Measurements from ENCODE around the gene TEX22.

TEX22 gene

DNA sequence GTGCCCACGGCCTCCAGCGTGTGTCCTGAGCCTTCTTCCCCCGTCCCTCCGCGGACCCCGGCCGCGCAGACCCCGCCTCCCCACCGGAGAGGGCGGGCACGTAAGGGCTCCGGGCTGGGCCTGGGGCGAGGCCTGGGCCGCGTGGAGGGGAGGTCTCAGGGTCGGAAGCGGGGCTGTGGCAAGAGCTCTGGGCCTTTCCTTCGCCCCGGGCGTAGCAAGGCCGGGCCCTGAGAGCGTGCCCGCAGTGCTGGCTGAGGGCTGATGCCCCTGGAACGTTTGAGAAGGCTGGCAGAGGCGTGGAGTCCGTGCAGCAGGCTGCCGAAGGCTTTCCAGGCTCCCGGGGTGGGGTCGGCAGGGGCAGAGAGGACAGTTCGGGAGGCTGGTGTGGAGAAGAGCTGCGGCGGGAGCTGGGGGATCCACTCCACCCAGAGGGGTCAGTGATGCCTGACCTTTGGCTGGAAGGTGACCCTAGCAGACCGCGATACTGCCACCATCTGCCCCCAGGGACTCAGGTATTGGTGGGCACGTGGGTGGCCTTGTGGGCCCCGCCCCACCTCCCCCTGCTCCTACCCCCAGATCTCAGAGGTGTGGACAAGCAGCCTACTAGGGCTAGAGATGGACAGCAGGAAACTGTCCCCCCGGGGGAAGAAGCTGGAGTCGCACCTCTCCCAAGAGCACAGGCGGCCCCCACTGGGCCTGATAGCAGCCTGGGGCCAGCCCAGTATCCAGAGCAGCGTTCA is 558 bp downstream of the TEX22 start:
- no peak for DNase-seq (ENCODE audit: low read depth in 1 of 2, low spot score in 1 of 2)

DNA sequence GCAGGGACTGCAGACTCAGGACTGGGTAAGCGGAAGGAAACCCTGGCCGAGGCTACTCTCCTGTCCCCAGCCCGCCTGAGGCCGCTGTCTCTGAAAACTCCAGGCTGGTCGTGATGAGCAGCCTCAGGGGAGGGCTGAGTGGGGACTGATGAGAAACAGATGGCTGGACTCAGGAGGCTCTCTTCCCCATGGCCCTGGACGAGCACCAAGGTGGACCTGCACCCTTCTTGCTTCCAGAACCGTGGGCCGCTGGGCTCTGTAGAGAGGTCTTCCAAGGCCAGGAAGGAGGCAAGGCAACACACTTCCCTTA is 1.1 kb downstream of the TEX22 start:
- DNase-seq (ENCODE audit: low read depth in 1 of 2, low spot score in 1 of 2) = no peak

DNA sequence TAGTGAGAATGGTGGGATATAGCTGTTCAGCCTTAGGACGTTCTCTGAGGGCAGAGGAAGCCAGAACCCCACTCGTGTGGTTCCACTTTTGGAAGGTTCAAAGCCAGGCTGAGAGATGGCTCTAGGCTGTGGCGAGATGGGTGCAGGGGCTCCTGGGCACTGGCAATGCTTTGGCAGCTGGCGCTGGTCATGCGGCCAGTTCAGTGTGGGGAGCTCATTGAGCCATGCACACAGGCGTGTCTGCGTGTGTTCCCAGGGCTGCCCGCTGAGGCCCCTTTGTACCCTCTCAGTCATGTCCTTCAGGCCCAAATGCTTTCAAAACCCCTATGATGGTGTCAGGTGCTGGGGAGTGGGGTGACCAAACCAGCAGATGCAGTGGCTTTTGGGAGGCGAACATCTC is 1.7 kb downstream of the TEX22 start:
- no peak for DNase-seq (ENCODE audit: low read depth in 1 of 2, low spot score in 1 of 2)

DNA sequence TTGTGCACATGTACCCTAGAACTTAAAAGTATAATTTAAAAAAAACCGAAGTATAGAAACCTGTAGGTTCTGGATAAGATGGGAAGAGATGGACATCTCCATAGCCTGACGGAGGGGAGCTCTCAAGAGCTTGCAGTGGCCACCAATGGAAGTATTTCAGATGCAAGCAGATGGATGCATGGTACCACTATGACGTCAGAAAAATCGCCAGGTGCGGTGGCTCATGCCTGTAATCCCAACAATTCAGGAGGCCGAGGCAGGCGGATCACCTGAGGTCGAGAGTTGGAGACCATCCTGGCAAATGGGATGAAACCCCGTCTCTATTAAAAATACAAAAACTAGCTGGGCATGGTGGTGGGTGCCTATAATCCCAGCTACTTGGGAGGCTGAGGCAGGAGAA is 3.4 kb downstream of the TEX22 start:
- no peak for DNase-seq (ENCODE audit: low read depth in 1 of 2, low spot score in 1 of 2)

DNA sequence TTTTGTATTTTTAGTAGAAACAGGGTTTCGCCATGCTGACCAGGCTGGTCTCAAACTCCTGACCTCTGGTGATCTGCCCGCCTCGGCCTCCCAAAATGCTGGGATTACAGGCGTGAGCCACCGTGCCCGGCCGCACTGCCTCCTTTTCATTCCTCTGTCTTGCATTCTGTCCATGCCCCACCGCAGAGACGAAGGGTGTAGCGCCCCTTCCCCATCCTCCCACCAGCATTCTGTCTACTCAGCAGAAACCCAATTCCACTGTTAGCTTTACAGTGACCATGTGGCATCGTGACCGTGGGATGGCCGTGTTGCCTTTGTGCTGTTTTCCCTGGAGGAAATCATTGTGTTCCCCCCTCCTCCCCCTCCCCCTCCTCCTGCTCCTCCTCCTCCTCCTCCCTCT is 10.3 kb downstream of the TEX22 start:
- DNase-seq (ENCODE audit: low read depth in 1 of 2, low spot score in 1 of 2) = no peak

DNA sequence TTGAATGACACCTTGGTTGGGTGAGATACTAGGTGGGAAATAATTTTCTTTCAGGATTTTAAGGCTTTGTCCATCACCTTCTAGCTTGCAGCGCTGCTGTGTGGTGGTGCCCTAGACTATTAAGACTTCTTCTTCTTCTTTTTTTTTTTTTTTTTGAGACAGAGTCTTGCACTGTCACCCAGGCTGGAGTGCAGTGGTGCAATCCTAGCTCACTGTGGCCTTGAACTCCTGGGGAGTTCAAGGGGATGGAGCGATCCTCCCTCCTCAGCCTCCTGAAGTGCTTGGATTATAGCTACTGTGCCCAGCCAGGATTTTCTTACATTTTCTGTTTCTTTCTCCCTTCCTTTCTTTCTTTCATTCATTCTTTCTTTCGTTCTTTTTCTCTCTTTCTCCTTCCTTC is 11.0 kb downstream of the TEX22 start:
- no peak for DNase-seq (ENCODE audit: low read depth in 1 of 2, low spot score in 1 of 2)

DNA sequence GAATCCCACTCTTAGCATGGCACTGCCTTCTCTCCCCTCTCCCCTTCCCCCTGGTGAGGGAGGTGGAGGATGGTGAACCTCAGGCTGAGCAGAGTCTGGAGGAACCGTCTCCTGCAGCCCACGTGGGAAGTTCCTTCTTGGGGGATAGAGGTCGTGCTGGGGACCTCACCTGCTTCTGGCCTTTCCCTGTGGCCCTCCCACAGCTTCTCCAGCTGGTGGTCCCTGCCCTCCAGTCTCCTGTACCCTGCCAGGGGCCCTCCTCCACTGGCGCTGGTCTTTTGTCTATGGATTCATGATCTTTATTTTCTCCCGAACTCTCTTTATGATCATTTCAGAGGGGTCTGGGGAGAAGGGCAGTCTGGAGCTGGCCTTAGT is 12.3 kb downstream of the TEX22 start:
- DNase-seq (ENCODE audit: low read depth in 1 of 2, low spot score in 1 of 2) = no peak

DNA sequence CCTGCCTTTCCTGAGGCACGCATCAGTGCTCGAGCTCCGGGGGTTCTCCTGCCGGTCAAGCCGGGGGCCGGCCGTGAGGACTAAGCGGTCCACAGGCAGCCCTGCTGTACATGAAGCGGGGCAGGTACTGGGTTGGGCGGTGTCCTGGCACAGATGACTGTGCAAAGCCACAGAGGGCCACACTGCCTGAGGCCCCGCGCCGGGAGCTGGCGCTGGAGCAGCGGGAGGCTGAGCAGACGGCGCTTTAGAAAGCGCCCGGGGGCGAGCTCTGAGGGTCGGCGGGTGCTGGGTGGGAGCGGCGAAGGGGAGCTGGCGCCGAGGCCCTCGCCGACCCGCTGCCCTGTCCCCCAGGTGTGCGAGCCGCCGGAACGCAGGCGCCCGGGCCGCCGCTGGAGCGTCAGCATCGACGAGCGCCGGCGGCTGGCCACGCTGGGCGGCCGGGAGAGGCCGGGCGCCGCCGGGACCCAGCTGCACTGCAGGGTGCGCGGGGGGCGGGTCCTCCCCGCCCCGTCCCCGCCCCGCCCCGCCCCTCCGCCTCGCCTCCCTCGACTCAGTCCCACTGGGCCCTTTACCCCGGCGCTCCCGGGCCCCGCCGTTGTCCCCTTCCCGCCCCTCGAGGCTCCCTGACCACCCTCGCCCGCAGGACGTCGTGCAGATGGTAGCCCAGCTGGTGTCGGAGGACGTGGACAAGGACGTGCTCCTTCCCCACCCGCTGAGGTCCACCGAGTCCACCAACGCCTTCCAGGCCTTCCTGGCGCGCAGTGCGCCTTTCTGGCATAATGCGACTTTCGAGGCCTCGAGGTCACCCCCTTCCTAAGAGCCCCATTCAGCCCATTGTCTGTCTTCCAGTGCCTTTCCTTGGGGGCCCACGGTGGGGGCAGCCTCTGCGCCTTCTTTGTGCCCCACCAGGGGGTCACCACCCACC is 12.9 kb downstream of the TEX22 start:
- peak in 1 of 2 donors; percentile 21 for DNase-seq (ENCODE audit: low read depth in 1 of 2, low spot score in 1 of 2)

DNA sequence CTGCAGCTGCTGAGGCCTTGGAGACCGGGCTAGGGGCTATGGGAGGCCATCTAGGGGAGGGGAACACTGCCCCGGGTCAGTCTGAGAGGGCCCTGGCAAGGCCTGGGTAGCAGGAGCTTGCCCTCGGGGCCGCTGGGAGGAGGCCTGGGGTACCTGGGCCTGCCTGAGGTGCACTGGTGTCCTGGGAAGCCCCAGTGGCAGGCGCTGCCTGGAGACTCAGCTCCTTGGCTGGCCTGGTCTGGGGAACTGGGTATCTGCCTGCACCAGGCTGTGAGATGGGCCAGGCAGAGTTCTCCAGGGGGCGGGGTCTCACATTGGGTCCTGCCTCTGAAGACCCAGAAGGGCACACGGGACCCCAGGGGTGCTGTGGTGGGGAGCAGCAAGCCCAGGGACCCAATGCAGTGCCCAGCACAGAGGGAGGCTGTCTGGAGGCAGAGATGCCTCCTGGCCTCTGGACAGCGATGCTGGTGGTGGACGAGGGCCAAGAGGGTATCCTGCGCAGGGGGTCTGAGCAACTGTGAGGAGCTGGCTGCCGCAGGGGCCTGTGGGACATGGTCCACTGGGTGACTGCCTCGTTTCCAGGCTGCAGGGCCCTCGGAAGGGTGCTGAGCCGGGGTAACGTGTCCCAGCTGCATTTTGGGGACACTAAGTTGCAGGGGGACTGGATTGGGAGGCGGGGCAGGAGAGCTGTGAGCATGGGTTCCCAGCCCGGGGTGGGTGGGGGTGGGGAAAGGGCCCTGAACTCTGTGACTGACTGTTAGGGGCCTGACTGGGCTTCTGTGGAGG is 13.8 kb downstream of the TEX22 start:
- DNase-seq (ENCODE audit: low read depth in 1 of 2, low spot score in 1 of 2) = no peak

DNA sequence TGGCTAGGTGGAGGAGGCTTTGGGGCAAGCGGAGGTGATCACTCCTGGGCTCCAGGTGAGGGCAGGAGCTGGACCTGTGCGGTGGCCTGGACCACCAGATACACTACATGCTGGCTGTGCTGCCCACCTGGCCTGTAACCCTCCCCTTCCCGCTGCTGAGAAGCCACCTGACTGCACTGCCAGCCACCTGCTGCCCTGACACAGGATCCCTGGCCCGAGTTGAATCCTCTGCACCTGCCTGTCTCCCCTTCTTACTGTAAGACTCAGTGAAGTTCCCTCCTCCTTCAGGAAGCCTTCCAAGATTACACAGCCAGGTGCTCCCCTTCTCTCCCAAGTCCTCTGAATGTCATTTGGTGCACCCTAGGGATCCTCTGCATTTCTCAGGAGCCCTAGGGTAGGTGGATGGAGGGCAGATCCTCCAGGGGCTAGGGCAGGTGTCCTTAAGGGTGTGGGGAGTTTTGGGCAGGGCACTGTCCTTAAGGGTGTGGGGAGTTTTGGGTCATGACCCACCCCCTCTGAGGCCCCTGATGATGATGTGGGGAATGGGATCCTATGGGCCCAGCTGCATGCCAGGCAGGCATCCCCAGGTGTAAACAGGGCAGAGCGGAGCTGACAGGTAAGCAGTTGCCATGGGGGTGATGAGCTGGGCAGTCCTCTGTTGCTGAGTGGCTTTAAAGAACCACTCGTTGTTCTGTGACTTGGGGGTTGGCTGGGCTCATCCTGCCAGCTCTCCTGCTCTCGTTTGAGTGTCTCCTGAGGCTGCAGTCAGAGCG is 14.6 kb downstream of the TEX22 start:
- no peak for DNase-seq (ENCODE audit: low read depth in 1 of 2, low spot score in 1 of 2)

DNA sequence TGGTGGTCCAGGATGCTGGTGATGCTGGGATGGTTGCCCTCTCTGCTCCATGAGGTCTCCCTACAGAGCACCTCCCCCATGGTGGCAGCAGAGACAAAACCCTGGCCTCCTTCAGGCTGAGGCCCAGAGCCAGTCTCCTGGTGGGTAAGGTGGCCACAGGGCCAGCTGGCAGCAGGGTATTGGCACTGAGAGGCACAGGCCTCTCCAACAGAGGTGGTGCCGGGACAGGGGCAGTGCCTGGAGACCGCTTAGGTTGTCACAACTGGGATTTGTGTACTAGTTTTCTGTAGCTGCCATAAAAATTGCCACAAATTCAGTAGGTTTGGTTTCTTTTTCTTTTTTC is 15.2 kb downstream of the TEX22 start:
- no peak for DNase-seq (ENCODE audit: low read depth in 1 of 2, low spot score in 1 of 2)

DNA sequence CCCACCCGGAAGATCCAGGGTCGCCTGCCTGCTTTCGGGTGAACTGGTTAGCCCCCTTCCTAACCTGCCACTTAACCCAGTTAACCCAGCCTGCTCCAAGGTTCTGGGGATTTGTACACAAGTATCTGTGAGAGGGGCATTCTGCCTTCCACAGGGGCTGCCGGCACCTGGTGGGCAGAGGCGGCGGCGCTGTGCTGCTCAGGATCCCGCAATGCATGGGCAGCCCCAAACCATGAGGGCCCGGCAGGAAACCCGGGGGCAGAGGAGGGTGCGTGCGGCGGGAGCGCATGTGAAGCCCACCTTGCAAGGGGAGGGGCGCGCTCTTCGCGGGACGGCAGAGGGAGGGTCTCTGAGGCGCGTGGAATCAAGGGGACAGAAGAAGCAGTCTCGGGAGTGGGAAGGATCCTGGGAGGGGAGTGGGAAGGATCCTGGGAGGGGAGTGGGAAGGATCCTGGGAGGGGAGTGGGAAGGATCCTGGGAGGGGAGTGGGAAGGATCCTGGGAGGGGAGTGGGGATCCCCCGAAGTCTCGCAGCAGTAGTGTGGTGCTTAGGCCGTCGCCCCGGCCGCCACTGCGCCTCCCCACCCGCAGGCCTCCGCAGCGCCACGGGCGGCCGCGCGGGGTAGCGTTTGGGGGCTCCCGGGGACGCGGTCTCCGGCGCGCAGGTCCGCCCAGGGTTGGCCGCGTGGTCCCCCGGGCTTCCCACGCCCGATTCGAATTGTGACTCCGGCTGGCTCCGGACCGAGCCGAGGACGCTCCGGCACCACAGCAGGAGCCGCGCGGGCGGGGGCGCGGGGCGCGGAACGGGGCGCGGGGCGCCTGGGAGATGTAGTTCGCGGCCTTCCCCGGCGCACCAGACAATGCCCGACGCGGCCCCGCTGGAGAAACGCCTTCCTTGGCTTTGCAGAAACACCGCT is 16.4 kb downstream of the TEX22 start:
- DNase-seq (ENCODE audit: low read depth in 1 of 2, low spot score in 1 of 2) = peak; percentile 33 to 69

DNA sequence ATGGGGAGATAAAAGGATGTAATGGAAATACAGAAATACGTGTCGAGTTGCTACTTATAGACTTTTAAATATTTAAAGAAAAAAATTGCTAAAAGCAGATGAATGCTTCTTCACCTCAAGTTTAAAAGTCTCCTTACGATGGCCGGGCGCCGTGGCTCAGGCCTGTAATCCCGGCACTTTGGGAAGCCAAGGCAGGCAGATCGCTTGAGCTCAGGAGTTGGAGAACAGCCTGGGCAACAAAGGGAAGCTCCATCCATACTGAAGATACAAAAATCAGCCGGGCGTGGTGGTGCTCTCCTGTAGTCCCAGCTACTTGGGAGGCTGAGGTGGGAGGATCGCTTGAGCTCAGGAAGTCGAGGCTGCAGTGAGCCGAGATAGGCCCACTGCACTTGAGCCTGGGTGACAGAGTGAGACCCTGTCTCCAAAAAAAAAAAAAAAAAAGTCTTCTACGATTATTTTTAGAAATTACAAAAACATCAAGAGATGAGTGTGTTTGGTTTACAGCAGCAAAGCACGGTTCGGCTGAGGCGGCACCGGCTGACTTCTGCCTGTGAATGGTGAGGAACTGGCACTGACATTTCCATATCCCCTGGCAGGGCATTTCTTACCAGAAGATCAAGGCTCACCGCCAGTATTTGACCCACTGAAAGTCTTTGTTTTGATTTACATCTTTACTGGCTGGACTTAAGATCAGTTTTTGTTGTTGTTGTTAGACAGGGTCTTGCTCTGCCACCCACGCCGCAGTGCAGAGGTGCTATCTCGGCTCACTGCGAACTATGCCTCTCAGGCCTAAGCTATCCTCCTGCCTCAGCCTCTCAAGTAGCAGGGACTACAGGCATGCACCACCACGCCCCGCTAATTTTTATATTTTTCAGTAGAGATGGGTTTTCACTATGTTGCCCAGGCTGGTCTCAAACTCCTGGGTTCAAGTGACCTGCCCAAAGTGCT is 17.4 kb downstream of the TEX22 start:
- DNase-seq (ENCODE audit: low read depth in 1 of 2, low spot score in 1 of 2) = no peak

DNA sequence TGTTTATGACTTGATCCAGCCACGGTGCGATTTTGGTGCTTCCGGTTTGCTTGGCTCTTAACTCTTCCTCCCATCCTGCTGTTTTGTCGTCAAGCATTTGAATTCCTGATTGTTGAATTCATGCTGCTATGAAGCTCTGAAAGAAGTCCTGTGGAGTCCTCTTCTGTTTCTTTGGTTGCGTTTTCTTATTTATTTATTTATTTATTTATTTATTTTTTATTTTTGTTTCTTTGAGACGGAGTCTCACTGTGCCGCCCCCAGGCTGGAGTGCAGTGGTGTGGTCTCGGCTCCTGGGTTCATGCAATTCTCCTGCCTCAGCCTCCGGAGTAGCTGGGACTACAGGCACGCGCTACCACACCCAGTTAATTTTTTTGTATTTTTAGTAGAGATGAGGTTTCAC is 18.3 kb downstream of the TEX22 start:
- no peak for DNase-seq (ENCODE audit: low read depth in 1 of 2, low spot score in 1 of 2)

DNA sequence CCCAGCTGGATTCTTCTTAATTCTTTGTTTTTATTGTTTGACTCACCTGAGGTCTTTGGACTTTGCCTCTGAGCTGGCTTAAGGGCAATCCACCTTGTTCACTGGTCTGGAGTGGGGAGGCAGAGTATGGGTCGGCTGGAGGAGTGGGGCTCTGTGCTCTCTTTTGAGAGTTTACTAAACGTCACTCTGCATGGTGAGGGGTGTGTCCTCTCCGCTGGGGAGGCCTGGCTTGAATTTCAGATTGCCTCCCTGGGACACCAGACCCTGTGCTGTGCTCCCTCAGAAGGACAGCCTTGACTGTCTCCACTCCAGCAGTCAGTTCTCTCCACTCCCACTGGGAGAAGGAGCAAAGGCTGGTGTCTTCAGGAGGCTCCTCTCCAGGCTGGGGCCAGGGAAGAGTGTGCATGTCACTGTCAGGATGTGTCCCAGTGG is 19.4 kb downstream of the TEX22 start:
- no peak for DNase-seq (ENCODE audit: low read depth in 1 of 2, low spot score in 1 of 2)

DNA sequence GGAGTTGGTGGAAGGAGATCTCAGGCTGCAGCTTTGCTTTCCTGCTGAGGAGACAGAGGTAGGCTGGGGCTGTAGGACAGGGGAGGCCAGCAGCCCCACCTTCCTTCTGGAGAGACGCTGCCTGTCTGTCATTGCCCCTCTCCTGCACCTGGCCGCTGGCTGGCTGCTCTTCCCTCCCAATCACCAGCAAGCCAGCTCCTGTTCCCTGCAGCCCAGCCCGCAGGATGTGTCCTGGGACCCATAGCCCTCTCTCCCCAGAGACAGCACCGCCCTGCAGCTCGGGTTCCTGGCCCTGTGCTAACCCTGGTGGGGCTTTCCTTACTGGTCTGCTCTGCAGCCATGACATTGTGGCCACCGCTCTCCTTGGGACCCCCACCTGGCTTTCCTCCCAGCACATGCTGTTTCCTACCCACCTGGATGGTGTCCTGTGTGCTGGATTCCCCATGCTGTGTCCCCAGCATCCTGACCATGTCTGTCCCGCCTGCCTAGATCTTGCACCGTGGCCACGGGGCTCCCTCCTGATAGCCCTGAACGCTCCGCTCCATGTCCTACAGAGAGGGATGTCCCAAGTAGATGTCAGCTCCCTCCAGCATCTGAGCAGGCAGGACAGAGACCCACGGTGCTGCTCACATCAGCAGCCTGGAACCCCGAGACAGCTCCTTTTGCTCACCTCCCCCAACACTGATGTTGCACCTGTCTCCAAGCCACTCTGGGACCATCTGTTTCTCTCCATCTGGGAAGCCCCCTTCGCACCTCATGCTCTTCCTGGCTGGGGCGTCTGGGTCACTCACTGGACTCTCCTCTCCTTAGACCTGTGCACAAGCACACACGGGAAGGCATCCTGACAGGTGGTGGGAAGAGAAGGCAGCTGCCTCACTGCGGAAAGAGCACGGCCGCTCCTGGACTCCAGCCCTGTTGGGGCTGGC is 20.2 kb downstream of the TEX22 start:
- no peak for DNase-seq (ENCODE audit: low read depth in 1 of 2, low spot score in 1 of 2)

DNA sequence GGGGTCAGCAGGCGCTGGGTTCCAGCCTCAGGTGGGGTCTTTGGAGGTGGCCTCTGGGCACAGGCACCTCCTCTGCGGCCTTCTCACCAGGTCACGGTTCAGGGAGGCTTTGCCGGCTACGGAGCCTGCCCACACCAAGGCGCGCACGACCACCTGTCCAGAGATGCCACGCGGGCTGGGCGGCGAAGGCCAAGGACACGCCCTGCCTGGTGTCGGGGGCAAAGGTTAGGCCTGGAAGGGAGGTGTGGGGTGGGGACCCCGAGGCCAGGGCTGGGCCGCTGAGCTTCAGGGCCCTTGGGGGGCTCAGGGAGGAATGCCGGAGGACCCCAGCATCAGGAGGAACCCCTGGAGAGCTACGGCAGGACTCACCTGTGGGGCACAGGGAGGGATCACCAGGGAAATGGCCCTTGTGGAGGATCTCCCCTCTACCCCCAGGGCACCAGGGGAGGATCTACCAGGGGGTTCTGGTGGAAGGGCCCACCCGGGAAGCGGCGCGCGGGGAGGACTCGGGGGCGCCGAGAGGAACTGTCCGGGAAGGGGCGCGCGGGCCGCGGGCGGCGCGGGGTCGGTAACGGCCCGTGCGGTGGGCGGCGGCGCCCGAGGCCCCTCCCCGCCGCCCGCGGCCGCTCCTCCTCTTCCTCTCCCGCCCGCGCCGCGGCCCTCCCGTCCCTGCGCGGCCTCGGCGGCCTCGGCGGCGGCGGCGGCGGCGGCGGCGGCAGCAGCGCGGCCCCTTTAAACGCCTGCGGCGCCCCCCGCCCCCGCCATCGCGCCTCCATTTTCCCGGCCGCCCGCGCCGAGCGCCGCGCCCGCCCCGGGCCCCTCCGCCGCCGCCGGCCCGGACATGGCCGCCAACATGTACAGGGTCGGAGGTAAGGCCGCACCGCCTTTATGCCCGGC is 21.1 kb downstream of the TEX22 start, which contains the start of gene MTA1:
TSS of gene MTA1 (plus strand) at position 633 of the 897 bp plus-strand sequence. CDS start at position 842, 209 bp downstream.
- peak; percentile 26 to 50 for DNase-seq (ENCODE audit: low read depth in 1 of 2, low spot score in 1 of 2)

Measured in stimulated activated CD4-positive, alpha-beta T cell treated with anti-CD3 and anti-CD28 coated beads, Interleukin-15, amount 100 ng/mL, for 1 hour (primary cell).